AG09309 (cell line): ENCODE data around the gene OPRM1.

Experiments used
- DNase-seq: peaks from one replicate; pipeline ENCODE4 v3.0.0-alpha.2; 2010; ENCODE audit warnings: low read depth
- H3K4me3 ChIP-seq: 2 replicates; pipeline ENCODE4 v1.5.1; 2011; ENCODE audit warnings: mild to moderate bottlenecking, low read depth, low read length, moderate library complexity; ENCODE audit not compliant: control insufficient read depth
- TF ChIP-seq, protein P1 (sequence below): IDR thresholded peaks from 2 replicates; pipeline ENCODE4 v1.5.1; 2011; ENCODE audit warnings: mild to moderate bottlenecking, low read depth, low read length, inconsistent platforms; ENCODE audit not compliant: insufficient read depth, control insufficient read depth; ENCODE audit errors: missing control alignments

OPRM1 gene

DNA sequence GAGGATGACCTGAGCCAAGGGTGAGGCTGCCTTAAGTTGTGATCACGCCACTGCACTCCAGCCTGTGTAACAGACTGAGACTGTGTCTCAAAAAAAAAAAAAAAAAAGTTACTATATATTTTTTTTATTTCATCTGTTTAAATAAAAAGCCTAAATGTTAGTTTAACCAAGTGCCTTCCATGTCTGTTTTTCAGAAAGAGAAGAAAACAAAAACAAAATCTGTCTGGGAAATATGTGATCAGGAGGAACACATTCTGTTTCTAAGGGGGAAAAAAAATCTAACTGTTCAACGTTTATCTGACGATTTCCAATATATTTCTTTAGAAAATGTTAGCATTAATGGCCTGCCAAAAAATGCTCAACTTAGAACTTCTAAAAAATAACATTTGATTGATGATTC lies 170.5 kb downstream of the OPRM1 start:
- DNase-seq: no peak
- no peak overlapping the region for H3K4me3 ChIP-seq
- TF ChIP-seq, protein P1, sequence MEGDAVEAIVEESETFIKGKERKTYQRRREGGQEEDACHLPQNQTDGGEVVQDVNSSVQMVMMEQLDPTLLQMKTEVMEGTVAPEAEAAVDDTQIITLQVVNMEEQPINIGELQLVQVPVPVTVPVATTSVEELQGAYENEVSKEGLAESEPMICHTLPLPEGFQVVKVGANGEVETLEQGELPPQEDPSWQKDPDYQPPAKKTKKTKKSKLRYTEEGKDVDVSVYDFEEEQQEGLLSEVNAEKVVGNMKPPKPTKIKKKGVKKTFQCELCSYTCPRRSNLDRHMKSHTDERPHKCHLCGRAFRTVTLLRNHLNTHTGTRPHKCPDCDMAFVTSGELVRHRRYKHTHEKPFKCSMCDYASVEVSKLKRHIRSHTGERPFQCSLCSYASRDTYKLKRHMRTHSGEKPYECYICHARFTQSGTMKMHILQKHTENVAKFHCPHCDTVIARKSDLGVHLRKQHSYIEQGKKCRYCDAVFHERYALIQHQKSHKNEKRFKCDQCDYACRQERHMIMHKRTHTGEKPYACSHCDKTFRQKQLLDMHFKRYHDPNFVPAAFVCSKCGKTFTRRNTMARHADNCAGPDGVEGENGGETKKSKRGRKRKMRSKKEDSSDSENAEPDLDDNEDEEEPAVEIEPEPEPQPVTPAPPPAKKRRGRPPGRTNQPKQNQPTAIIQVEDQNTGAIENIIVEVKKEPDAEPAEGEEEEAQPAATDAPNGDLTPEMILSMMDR: no peak

DNA sequence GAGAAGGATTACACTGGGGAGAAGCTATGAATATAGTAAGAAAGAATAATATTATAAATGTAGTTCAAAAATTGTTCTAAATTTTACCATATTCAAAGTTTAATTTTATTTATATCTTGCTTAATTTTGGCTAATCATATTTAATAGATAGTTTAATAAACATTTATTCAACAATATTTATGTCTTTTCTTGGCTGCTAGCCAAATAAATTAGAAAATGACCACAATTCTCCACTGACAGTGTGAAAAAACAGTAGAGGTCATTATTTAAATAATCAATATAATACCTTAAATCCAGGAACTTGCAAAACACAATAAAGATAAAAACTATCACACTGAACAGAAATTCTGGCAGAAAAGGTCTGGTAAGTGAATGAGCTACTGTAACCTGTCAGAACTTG lies 171.6 kb downstream of the OPRM1 start:
- no peak for DNase-seq
- TF ChIP-seq, protein P1: no peak
- H3K4me3 ChIP-seq: no peak overlapping the region

DNA sequence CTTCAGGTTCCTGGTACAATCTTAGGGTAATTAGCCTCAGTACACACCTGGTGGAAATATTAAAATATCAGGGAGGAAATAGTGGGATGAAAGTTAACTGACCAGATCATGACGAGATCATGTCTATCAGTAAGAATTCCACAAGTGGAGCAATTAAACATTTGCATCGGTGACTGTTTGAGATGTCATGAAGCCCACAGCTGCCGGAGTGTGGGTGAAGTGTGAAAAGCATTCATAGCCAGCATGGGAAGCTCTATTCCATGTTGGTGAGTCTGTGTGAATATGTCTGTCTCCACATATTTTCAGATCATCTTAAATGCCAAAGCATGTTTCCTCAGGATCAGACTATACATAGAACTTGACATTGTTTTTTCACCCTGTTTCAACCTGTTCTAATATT lies 174.7 kb downstream of the OPRM1 start:
- DNase-seq: no peak
- H3K4me3 ChIP-seq: no peak overlapping the region
- TF ChIP-seq, protein P1: no peak

DNA sequence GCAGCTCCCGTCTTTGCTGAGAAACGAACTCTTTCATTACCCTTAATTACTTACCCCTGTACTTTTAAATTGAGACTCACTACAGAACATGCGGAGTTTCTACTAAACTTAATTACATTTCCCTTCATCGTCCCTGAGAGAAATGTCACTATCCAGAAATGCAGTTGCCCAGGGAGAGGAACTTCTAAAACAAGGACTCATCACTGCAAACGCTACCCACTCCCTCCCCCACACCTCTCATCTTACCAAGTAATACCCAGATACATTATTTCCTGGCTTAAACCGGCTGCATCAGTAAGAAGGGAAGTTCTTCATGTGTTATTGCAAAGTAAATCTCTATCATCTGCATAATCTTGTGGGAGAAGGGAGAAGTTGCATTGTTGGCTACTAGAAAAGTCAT lies 179.3 kb downstream of the OPRM1 start:
- DNase-seq: no peak
- TF ChIP-seq, protein P1: no peak
- H3K4me3 ChIP-seq: no peak overlapping the region

DNA sequence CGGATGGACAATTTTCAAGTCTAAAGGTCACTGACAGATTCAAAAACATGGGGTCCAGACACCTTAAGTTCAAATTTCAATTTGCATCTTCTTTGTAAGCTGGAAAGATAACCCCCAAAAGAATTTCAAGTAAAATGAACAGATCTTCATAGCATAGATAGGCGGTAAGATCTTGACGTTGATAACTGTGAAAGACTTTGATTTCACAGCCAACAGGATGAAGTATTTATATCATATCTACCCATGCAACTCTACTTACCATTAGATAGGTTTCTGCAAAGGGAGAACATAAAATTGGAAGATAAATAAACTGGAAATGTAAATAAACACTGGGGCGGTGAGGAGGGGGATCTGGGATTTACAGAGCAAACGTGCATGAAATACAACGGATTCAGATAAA lies 179.7 kb downstream of the OPRM1 start:
- no peak for DNase-seq
- TF ChIP-seq, protein P1: no peak
- H3K4me3 ChIP-seq: no peak overlapping the region

DNA sequence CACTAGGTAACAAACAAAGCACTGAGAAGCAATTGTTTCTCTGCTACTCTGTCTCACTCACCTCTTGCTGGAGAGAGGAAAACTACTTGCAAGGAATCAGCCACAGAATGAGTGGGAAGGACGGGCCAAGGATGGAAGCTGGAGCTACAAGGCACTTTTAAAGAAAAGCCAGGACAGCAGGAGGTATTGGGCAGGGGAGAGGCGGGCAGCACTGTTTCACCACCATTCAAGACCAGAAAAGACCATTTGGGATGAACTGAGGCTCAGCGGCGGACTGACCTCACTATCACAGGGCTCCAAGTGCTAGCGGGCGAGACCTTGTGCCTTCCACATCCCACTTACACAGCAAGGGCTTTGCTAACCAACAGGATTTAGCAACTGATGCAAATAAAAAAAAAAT lies 180.2 kb downstream of the OPRM1 start:
- no peak for DNase-seq
- TF ChIP-seq, protein P1: no peak
- H3K4me3 ChIP-seq: no peak overlapping the region

DNA sequence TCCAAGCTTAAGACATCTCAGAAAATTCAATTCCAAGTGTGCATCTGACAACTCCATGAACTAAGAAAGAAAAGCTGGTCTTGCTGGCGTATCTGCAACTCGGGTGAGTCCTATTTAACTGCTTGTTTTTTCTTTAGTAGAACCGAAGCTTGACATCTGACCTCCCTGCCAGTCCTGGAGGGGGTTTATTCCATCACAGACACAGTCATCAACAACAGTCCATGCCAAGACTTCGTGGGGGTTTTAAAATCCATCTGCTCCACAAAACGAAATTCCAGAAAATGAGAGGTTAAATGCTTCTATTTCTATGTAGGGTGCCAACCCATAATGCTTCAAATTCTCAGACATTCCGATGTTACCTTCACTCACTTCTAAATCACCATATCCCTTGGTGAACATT lies 183.7 kb downstream of the OPRM1 start:
- TF ChIP-seq, protein P1: no peak
- DNase-seq: no peak
- no peak overlapping the region for H3K4me3 ChIP-seq
